ENCODE data around the gene GLS. TPM values are rescaled to one million over a fixed set of nuclear protein-coding genes. Genes with fewer than 3 reads are reported as not detected.

GLS gene
- total and polyA plus RNA-seq, 9 of the 15 experiments (the other 6 are each of a cell fraction or from before 2014, with no cell fraction given) = 13.7 to 77.5 (median 48.2) TPM

GRCh38 chr2:190973262-190973661 is 92.6 kb downstream of the GLS start (continued):
- TF ChIP-seq POLR3A (IDR thresholded peaks at IDR 0.05; ENCODE audit: borderline replicate concordance, extremely low read depth, insufficient read depth, insufficient read length) (no peak), NCOA6 (IDR thresholded peaks at IDR 0.05) (no peak), POU5F1 (IDR thresholded peaks at IDR 0.05; ENCODE audit: borderline replicate concordance, low read depth, low read length, partially characterized antibody) (no peak), CC2D1A (IDR thresholded peaks at IDR 0.05) (no peak), POLR3G (IDR thresholded peaks at IDR 0.05; ENCODE audit: extremely low read depth, insufficient read length, insufficient replicate concordance) (no peak)

GRCh38 chr2:190973726-190974628 is 93.4 kb downstream of the GLS start:
- Histone ChIP-seq H3K4me1 (replicated peaks in 1 of 2; ENCODE audit: control insufficient read depth in 2 of 2, insufficient read depth in 2 of 2, low read length in 2 of 2) (no peaks in the 10 kb centered on the region), H4K20me1 (replicated peaks; ENCODE audit: control insufficient read depth, insufficient read depth, low read length) (no peaks in the 10 kb centered on the region), H3K9me3 (replicated peaks; ENCODE audit: control insufficient read depth, insufficient read depth, low read depth, low read length) (no peaks in the 10 kb centered on the region), H2AFZ (ENCODE audit: low read depth, low read length) (no peak overlapping the region), H3K4me3 (no peak overlapping the region), H3K36me3 (ENCODE audit: control insufficient read depth, insufficient read depth, low read length) (peaks cover 89% of the 10 kb centered on the region; the same call in 2 of the 3 replicates), H3K9ac (ENCODE audit: insufficient read depth in 1 of 2, low read depth in 2 of 2, low read length in 2 of 2) (no peak overlapping the region), H3K9me1 (ENCODE audit: control insufficient read depth, insufficient read depth, low read length) (no peaks in the 10 kb centered on the region), H3K27me3 (ENCODE audit: control insufficient read depth in 2 of 2, insufficient read depth in 2 of 2, low read length in 2 of 2) (no peaks in the 10 kb centered on the region), H3K79me2 (ENCODE audit: control insufficient read depth, insufficient read depth, low read length) (no peaks in the 10 kb centered on the region), H3K27ac (ENCODE audit: extremely low read depth, low read depth, low read length) (no peak overlapping the region), H3K4me2 (ENCODE audit: insufficient read depth, low read length) (no peak overlapping the region)
- WGBS (ENCODE audit: insufficient coverage, low coverage, missing lambda C conversion rate) = 86% methylated on average over 9 of the region's 11 CpGs
- TF ChIP-seq ZFP36 (IDR thresholded peaks at IDR 0.05; ENCODE audit: low read depth, low read length, partially characterized antibody) (no peak), ZNF316 (IDR thresholded peaks at IDR 0.05) (peak; percentile 45; the same call in 1 of the 2 replicates), CHD2 (IDR thresholded peaks at IDR 0.05; ENCODE audit: low read depth, low read length) (no peak), TSHZ1 (CRISPR knock-in tag; IDR thresholded peaks at IDR 0.05) (no peak), C11orf30 (IDR thresholded peaks at IDR 0.05; ENCODE audit: low read depth) (peak; percentile 17; the same call in 1 of the 2 replicates), BCOR (IDR thresholded peaks at IDR 0.05) (no peak)
- ChIA-PET CTCF (ENCODE audit: low intra/inter-chr PET ratio) (no interaction called here), POLR2A (interaction anchor here (0.7 to 1.1 kb wide), 2 partner anchors 27 to 118 kb away, joined by 3 to 4 read pairs; no protein-coding TSS in a partner anchor)
- FAIRE-seq (no peak), DNase-seq (ENCODE audit: extremely low read depth in 1 of 4, low spot score in 3 of 4) (no peak), ATAC-seq (no peak)
- intact Hi-C loops (cut with micrococcal nuclease) = no loop called here
- BruUV-seq (replicated peaks) = no TSS peak
- in situ Hi-C loops (cut with MboI) = no loop called here

All from K562 (cell line).